Breast epithelium (tissue), 3 donors: Measurements from ENCODE around the gene UQCC2.

Experiments used
- POLR2AphosphoS5 ChIP-seq, 3 donors: sonication (generic); formaldehyde crosslinking; IDR thresholded peaks; one replicate each; pipeline ENCODE4 v1.6.1; 2017; ENCODE audit warnings: antibody characterized with exemption in 3 of 3
- TF ChIP-seq, protein P1 (sequence below), 3 donors: fragments of 450-650 bp; IDR thresholded peaks; one replicate each; pipeline ENCODE4 v1.5.1; 2016 to 2017; ENCODE audit warnings: antibody characterized with exemption in 3 of 3, mild to moderate bottlenecking in 3 of 3, moderate library complexity in 3 of 3

DNA sequence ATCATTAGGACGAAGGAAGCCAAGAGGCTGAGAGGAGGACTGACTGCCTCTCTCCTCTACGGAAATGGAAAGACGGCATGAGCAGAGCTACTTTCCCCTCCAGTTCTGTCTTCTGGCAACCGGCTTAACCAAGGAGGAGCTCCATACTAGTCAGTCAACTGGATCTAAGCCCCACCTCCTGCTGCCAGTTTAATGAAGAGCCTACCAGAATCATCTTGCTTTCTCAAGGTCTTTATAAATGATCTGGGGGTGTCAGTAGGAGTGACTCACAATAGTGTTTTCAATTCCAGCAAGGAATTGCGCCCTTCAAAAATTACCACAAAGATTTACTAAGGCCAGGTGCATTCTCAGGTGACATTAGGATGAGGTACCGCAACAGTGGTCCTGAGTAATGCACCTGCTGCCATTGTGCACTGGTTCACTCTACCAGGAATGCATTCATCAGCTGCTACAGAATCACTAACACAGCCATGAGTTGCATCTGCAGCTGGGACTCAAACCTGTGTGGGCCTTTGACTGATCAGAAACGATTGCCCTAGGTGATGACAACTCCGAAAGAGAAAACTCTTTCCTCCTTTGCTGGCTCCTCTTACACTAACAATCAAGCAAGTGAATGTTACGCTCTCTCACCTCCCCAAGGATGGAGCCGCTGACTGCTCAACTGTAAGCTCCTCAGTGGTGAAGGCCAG is 2.8 kb downstream of the UQCC2 start:
- TF ChIP-seq, protein P1, sequence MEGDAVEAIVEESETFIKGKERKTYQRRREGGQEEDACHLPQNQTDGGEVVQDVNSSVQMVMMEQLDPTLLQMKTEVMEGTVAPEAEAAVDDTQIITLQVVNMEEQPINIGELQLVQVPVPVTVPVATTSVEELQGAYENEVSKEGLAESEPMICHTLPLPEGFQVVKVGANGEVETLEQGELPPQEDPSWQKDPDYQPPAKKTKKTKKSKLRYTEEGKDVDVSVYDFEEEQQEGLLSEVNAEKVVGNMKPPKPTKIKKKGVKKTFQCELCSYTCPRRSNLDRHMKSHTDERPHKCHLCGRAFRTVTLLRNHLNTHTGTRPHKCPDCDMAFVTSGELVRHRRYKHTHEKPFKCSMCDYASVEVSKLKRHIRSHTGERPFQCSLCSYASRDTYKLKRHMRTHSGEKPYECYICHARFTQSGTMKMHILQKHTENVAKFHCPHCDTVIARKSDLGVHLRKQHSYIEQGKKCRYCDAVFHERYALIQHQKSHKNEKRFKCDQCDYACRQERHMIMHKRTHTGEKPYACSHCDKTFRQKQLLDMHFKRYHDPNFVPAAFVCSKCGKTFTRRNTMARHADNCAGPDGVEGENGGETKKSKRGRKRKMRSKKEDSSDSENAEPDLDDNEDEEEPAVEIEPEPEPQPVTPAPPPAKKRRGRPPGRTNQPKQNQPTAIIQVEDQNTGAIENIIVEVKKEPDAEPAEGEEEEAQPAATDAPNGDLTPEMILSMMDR (IDR thresholded peaks at IDR 0.05) = no peak
- TF ChIP-seq POLR2AphosphoS5 (IDR thresholded peaks at IDR 0.05) = no peak
